CD4-positive, alpha-beta T cell (primary cell): ENCODE measurements around the gene GFPT2. TPM values are rescaled to one million over a fixed set of nuclear protein-coding genes. Genes with fewer than 3 reads are reported as not detected.

Source experiments
- ATAC-seq: fragments of 200-7000 bp; cut with Tn5 transposase; one replicate; pipeline ENCODE4 v1.10.0; 2022; ENCODE audit warnings: mild to moderate bottlenecking; ENCODE audit not compliant: poor library complexity
- CTCF ChIA-PET: fragments of 350-600 bp; sonication (Branson Sonifier 250); formaldehyde crosslinking; loops from one replicate; lab custom pipeline; 2021; ENCODE audit warnings: antibody characterized with exemption, inconsistent platforms; lab: Charles Lee
- POLR2A ChIA-PET: fragments of 350-600 bp; sonication (Branson Sonifier 250); formaldehyde crosslinking; loops from one replicate; lab custom pipeline; 2021; ENCODE audit warnings: antibody characterized with exemption, inconsistent platforms; lab: Charles Lee
- DNase-seq, 14 experiments: peaks; one replicate each; pipeline ENCODE4 v3.0.0-alpha.2; 2013 to 2020; ENCODE audit warnings: mixed read lengths in 2 of 14
- H3K27ac ChIP-seq, 2 donors: one replicate each; pipeline versions ENCODE4 v1.5.1 to v1.7.0; 2013; ENCODE audit warnings: low read length in 2 of 2, low read depth in 1 of 2, mild to moderate bottlenecking in 1 of 2
- H3K27me3 ChIP-seq, 2 experiments: 1 replicate in 1 of 2; 2 replicates in 1 of 2; pipeline versions ENCODE4 v1.6.1 to v1.7.0; 2013; ENCODE audit warnings: low read length in 2 of 2, control low read depth in 1 of 2, mild to moderate bottlenecking in 1 of 2, moderate library complexity in 1 of 2; ENCODE audit not compliant: insufficient read depth in 2 of 2, control insufficient read depth in 1 of 2
- H3K36me3 ChIP-seq: one replicate; pipeline ENCODE4 v1.6.1; 2013; ENCODE audit warnings: low read length, control low read depth; ENCODE audit not compliant: insufficient read depth
- H3K4me1 ChIP-seq: one replicate; pipeline ENCODE4 v1.6.1; 2013; ENCODE audit warnings: low read length, control low read depth; ENCODE audit not compliant: insufficient read depth
- H3K4me3 ChIP-seq: one replicate; pipeline ENCODE4 v1.5.1; 2013; ENCODE audit warnings: mild to moderate bottlenecking, low read length, moderate library complexity
- H3K9me3 ChIP-seq, 2 experiments: 1 replicate in 1 of 2; 2 replicates in 1 of 2; pipeline versions ENCODE4 v1.6.1 to v1.7.0; 2013; ENCODE audit warnings: low read length in 2 of 2, mild to moderate bottlenecking in 2 of 2, control low read depth in 1 of 2, moderate library complexity in 1 of 2; ENCODE audit not compliant: control insufficient read depth in 1 of 2, insufficient read depth in 1 of 2
- H3K27ac Mint-ChIP-seq: one replicate; pipeline ENCODE4 v1.8.0; 2020; ENCODE audit warnings: mixed read lengths
- H3K27me3 Mint-ChIP-seq: one replicate; pipeline ENCODE4 v1.8.0; 2021; ENCODE audit warnings: mixed read lengths
- H3K36me3 Mint-ChIP-seq: one replicate; pipeline ENCODE4 v1.8.0; 2021; ENCODE audit warnings: low read depth, mixed read lengths
- H3K4me1 Mint-ChIP-seq: one replicate; pipeline ENCODE4 v1.8.0; 2021; ENCODE audit warnings: low read depth, mixed read lengths
- H3K4me3 Mint-ChIP-seq: one replicate; pipeline ENCODE4 v1.8.0; 2020; ENCODE audit warnings: mild to moderate bottlenecking, mixed read lengths
- H3K9me3 Mint-ChIP-seq: one replicate; pipeline ENCODE4 v1.8.0; 2020; ENCODE audit warnings: mixed read lengths
- CTCF ChIP-seq: fragments of 200-600 bp; IDR thresholded peaks from one replicate; pipeline ENCODE4 v1.8.0; 2022; ENCODE audit warnings: antibody characterized with exemption, mild to moderate bottlenecking
- intact Hi-C, 2 experiments: fragments of 100-400 bp; cut with DNase I in 1 of 2; cut with micrococcal nuclease in 1 of 2; formaldehyde crosslinking; loops; one replicate each; pipeline versions ENCODE4 v1.15.1 to v1.9.0; 2023 to 2025; cut with DNase I, micrococcal nuclease
- total RNA-seq, 174 experiments: library from RNA in 2 of 174; stranded (reverse) in 2 of 174; gene quantifications; one replicate each; pipeline ENCODE4 v1.2.3 and lab custom pipeline; 2021 to 2026

The GFPT2 gene
- total RNA-seq, 2 experiments from 2014 or later, result 1.1 to 1.5 TPM

- ChIA-PET POLR2A (no interaction called here), CTCF (no interaction called here)
- Histone ChIP-seq H3K27ac (no peak overlapping the region), H3K36me3 (no peaks in the 10 kb centered on the region), H3K4me1 (no peaks in the 10 kb centered on the region), H3K27me3 (peaks cover 0 to 10% of the 10 kb centered on the region in 2 experiments), H3K9me3 (peaks cover 0 to 3% of the 10 kb centered on the region in 2 experiments), H3K4me3 (no peak overlapping the region)
- DNase-seq (no peak), ATAC-seq (no peak)
- H3K9me3 Mint-ChIP-seq, result no peaks in the 10 kb centered on the region
- no peak for TF ChIP-seq CTCF
- no peak overlapping the region for H3K27ac Mint-ChIP-seq
- no peak overlapping the region for H3K4me3 Mint-ChIP-seq
- no peaks in the 10 kb centered on the region for H3K36me3 Mint-ChIP-seq
- intact Hi-C loops, result no loop called here
- peaks cover 14% of the 10 kb centered on the region for H3K27me3 Mint-ChIP-seq
- H3K4me1 Mint-ChIP-seq, result no peaks in the 10 kb centered on the region
Measured at GRCh38 chr5:180339583-180340183, 13.5 kb downstream of the GFPT2 start.

DNA sequence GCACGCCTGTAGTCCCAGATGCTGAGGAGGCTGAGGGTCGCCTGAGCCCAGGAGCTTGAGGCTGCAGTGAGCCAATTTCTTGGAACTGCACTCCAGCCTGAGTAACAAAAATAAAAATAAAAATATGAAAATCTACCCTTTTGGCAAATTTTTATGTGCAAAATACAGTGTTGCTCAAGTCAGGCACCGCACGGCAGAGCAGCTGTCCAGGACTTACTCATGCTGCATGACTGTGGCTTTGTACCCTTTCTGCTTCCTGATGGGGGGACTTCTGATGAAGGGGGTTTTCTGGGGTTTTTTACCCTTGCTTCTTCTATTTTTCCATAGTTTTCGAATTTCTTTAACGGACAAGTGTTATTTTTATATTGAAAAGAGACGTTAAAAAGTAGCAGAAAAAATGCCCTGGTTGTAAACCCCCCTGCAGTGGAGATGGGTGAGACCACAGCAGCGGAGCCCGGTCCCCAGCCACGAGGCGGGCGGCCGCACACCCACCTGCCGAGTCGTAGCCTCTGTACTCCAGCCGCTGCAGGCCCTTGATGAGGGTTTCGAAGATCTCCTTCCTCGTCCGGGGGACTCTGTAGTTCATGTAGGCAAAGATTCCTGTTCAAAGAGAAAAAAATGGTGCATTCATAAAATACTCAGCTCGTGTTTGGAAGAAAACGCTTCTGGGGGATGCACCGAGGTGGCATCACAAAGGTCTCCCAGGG, 15.0 kb downstream of the GFPT2 start:
- Histone ChIP-seq H3K27me3 (peaks cover 0 to 10% of the 10 kb centered on the region in 2 experiments), H3K4me3 (no peak overlapping the region), H3K27ac (no peak overlapping the region), H3K4me1 (no peaks in the 10 kb centered on the region), H3K36me3 (no peaks in the 10 kb centered on the region), H3K9me3 (peaks cover 0 to 3% of the 10 kb centered on the region in 2 experiments)
- intact Hi-C loops, result no loop called here
- DNase-seq (no peak), ATAC-seq (no peak)
- Mint-ChIP-seq H3K4me1 (no peaks in the 10 kb centered on the region), H3K27me3 (peaks cover 18% of the 10 kb centered on the region), H3K9me3 (no peaks in the 10 kb centered on the region), H3K27ac (no peak overlapping the region), H3K36me3 (no peaks in the 10 kb centered on the region), H3K4me3 (no peak overlapping the region)
- ChIA-PET POLR2A (no interaction called here), CTCF (interaction anchor here (1.1 kb wide), 1 partner anchor 9 kb away, joined by 3 read pairs; no protein-coding TSS in a partner anchor)
- no peak for TF ChIP-seq CTCF

GRCh38 chr5:180336234-180337020, 16.7 kb downstream of the GFPT2 start:
- ChIA-PET CTCF (no interaction called here), POLR2A (no interaction called here)
- Mint-ChIP-seq H3K27me3 (peaks cover 21% of the 10 kb centered on the region), H3K4me3 (no peak overlapping the region), H3K4me1 (no peaks in the 10 kb centered on the region), H3K9me3 (no peaks in the 10 kb centered on the region), H3K36me3 (no peaks in the 10 kb centered on the region), H3K27ac (no peak overlapping the region)
- peaks cover 0 to 10% of the 10 kb centered on the region in 2 experiments for H3K27me3 ChIP-seq
- no peaks in the 10 kb centered on the region for H3K36me3 ChIP-seq
- H3K9me3 ChIP-seq, result peaks cover 0 to 3% of the 10 kb centered on the region in 2 experiments
- intact Hi-C loops, result no loop called here
- no peaks in the 10 kb centered on the region for H3K4me1 ChIP-seq
- TF ChIP-seq CTCF, result no peak
- ATAC-seq, result no peak
- H3K27ac ChIP-seq, result no peak overlapping the region
- no peak overlapping the region for H3K4me3 ChIP-seq
- no peak for DNase-seq
